Osteocyte (in vitro differentiated cells): ENCODE data around the gene XDH. TPM values are rescaled to one million over a fixed set of nuclear protein-coding genes. Genes with fewer than 3 reads are reported as not detected.

Experiments
- DNase-seq: peaks from one replicate; pipeline ENCODE4 v3.0.0; 2021; ENCODE audit warnings: mixed read lengths; ENCODE audit not compliant: unreplicated experiment; ENCODE audit errors: extremely low spot score
- H3K27ac Mint-ChIP-seq: one replicate; pipeline ENCODE4 v1.8.0; 2021; ENCODE audit warnings: mild to moderate bottlenecking, mixed read lengths; ENCODE audit not compliant: unreplicated experiment
- H3K27me3 Mint-ChIP-seq: one replicate; pipeline ENCODE4 v1.8.0; 2021; ENCODE audit warnings: mixed read lengths; ENCODE audit not compliant: unreplicated experiment
- H3K36me3 Mint-ChIP-seq: one replicate; pipeline ENCODE4 v1.8.0; 2021; ENCODE audit warnings: mixed read lengths; ENCODE audit not compliant: unreplicated experiment
- H3K4me1 Mint-ChIP-seq: one replicate; pipeline ENCODE4 v1.8.0; 2021; ENCODE audit warnings: mixed read lengths; ENCODE audit not compliant: unreplicated experiment
- H3K4me3 Mint-ChIP-seq: one replicate; pipeline ENCODE4 v1.8.0; 2021; ENCODE audit warnings: mild to moderate bottlenecking, moderate library complexity, mixed read lengths; ENCODE audit not compliant: unreplicated experiment
- H3K9me3 Mint-ChIP-seq: one replicate; pipeline ENCODE4 v1.8.0; 2021; ENCODE audit warnings: mixed read lengths; ENCODE audit not compliant: unreplicated experiment
- CTCF ChIP-seq: fragments of 200-600 bp; sonication (generic); IDR thresholded peaks from 2 replicates; pipeline ENCODE4 v1.5.0; 2021; ENCODE audit warnings: antibody characterized with exemption, mild to moderate bottlenecking, moderate library complexity
- total RNA-seq: library from RNA; stranded (reverse); gene quantifications from 2 replicates; pipeline ENCODE4 v1.2.1, GENCODE V29; 2021

The XDH gene
- total RNA-seq, 1 donor from 2014 or later = 0.99 TPM

GRCh38 chr2:31429040-31429439 is 14.5 kb upstream of the XDH start:
- no peak for TF ChIP-seq CTCF
- DNase-seq = no peak
- peaks cover 6% of the 10 kb centered on the region for H3K4me1 Mint-ChIP-seq
- no peaks in the 10 kb centered on the region for H3K27me3 Mint-ChIP-seq
- peaks cover 5% of the 10 kb centered on the region for H3K9me3 Mint-ChIP-seq
- no peak overlapping the region for H3K4me3 Mint-ChIP-seq
- no peak overlapping the region for H3K27ac Mint-ChIP-seq
- no peaks in the 10 kb centered on the region for H3K36me3 Mint-ChIP-seq

- DNase-seq = no peak
- Mint-ChIP-seq H3K9me3 (peaks cover 5% of the 10 kb centered on the region), H3K4me1 (peaks cover 6% of the 10 kb centered on the region), H3K27ac (no peak overlapping the region), H3K4me3 (no peak overlapping the region), H3K27me3 (no peaks in the 10 kb centered on the region), H3K36me3 (no peaks in the 10 kb centered on the region)
- TF ChIP-seq CTCF = no peak
These were observed 13.5 kb upstream of the XDH start for GRCh38 chr2:31428001-31428418.

- peaks cover 8% of the 10 kb centered on the region for H3K9me3 Mint-ChIP-seq
- no peak for TF ChIP-seq CTCF
- H3K27me3 Mint-ChIP-seq = no peaks in the 10 kb centered on the region
- no peak overlapping the region for H3K27ac Mint-ChIP-seq
- no peaks in the 10 kb centered on the region for H3K36me3 Mint-ChIP-seq
- H3K4me1 Mint-ChIP-seq = peaks cover 16% of the 10 kb centered on the region
- no peak overlapping the region for H3K4me3 Mint-ChIP-seq
- DNase-seq = no peak
These were observed 11.6 kb upstream of the XDH start for GRCh38 chr2:31426096-31426495.

GRCh38 chr2:31421634-31422033 is 7.1 kb upstream of the XDH start:
- Mint-ChIP-seq H3K27ac (peak overlapping the region; percentile 81), H3K36me3 (peaks cover 7% of the 10 kb centered on the region), H3K27me3 (no peaks in the 10 kb centered on the region), H3K9me3 (peaks cover 18% of the 10 kb centered on the region), H3K4me3 (no peak overlapping the region), H3K4me1 (peaks cover 22% of the 10 kb centered on the region)
- DNase-seq = no peak
- no peak for TF ChIP-seq CTCF

GRCh38 chr2:31420936-31421335 is 6.4 kb upstream of the XDH start:
- H3K27me3 Mint-ChIP-seq = no peaks in the 10 kb centered on the region
- peaks cover 18% of the 10 kb centered on the region for H3K9me3 Mint-ChIP-seq
- no peak for DNase-seq
- peak overlapping the region; percentile 81 for H3K27ac Mint-ChIP-seq
- peaks cover 7% of the 10 kb centered on the region for H3K36me3 Mint-ChIP-seq
- no peak overlapping the region for H3K4me3 Mint-ChIP-seq
- H3K4me1 Mint-ChIP-seq = peaks cover 18% of the 10 kb centered on the region
- no peak for TF ChIP-seq CTCF
